ENCODE data around the gene MYO7B.

DNA sequence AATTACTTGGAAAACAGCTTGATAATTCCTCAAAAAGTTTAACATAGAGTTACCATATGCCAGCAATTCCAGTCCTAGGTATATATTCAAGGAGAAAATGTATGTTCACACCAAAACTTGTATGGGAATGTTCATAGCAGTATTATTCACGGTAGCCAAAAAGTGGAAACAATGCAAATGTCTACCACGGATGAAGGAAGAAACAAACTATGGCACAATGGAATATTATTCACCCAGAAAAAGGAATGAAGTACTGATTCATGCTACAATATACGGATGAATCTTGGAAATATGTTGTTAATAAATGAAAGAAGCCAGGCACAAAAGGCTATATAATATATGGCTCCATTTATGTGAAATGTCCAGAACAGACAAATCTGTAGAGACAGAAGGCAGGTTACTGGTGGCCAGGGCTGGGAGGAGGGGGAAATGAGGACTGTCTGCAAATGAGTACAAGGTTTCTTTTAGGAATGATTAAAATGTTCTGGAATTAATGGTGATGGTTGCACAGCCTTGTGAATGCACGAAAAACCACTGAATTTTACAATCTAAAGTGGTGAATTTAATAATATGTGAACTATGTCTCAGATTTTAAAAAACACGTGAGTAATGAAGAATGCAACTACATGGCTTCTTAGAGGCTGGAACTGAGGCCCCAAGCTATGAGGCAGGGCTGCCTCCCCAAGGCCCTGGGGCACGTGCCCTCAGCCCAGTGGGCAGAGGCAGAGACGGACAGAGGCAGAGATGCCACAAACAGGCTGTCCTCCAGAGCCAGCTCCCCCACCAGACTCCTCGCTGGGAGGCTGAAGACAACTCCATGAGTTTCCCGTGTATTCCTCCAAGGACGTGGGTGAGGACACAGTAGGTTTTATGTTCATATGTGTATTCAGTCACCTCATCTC, 134.8 kb downstream of the MYO7B start:
- no peak for TF ChIP-seq CHD2 (IDR thresholded peaks at IDR 0.05; ENCODE audit: low read length, partially characterized antibody)
- TF ChIP-seq, protein P1, sequence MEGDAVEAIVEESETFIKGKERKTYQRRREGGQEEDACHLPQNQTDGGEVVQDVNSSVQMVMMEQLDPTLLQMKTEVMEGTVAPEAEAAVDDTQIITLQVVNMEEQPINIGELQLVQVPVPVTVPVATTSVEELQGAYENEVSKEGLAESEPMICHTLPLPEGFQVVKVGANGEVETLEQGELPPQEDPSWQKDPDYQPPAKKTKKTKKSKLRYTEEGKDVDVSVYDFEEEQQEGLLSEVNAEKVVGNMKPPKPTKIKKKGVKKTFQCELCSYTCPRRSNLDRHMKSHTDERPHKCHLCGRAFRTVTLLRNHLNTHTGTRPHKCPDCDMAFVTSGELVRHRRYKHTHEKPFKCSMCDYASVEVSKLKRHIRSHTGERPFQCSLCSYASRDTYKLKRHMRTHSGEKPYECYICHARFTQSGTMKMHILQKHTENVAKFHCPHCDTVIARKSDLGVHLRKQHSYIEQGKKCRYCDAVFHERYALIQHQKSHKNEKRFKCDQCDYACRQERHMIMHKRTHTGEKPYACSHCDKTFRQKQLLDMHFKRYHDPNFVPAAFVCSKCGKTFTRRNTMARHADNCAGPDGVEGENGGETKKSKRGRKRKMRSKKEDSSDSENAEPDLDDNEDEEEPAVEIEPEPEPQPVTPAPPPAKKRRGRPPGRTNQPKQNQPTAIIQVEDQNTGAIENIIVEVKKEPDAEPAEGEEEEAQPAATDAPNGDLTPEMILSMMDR (IDR thresholded peaks at IDR 0.05) = no peak
- TF ChIP-seq TCF12 (IDR thresholded peaks at IDR 0.05) = no peak
- TF ChIP-seq EP300 (IDR thresholded peaks at IDR 0.05; ENCODE audit: borderline replicate concordance in 1 of 2, low read depth in 1 of 2, low read length in 1 of 2) = no peak
- TF ChIP-seq USF2 (IDR thresholded peaks at IDR 0.05; ENCODE audit: borderline replicate concordance, low read depth, low read length) = no peak
- TF ChIP-seq FOXM1 (IDR thresholded peaks at IDR 0.05; ENCODE audit: low read depth) = no peak
